ENCODE measurements around the gene MAGEF1.

Gene MAGEF1

GRCh38 chr3:184663756-184664155 is 48.1 kb downstream of the MAGEF1 start:
- DNase-seq: no peak

- no peak for DNase-seq
These were observed 48.5 kb downstream of the MAGEF1 start for GRCh38 chr3:184663356-184663755.

DNA sequence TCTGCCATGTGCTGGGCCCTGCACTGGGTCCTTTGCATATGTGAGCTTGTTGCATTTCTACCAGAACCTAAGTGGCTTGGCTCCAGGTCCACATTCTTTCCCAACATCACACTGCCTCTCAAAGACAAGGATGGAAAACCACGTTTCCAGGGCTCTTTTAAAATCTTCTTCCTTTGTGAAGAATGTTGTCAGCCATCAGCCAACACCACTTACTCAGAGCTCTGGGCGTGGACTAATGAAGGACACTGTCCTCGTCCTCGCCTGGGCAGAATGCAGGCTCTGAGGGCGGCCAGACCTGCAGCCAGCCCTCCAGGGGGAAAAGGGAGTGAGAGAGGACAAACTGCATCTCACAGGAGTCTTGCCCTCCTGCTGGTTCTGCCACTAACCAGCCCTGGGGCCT is 49.7 kb downstream of the MAGEF1 start:
- no peak for DNase-seq

DNA sequence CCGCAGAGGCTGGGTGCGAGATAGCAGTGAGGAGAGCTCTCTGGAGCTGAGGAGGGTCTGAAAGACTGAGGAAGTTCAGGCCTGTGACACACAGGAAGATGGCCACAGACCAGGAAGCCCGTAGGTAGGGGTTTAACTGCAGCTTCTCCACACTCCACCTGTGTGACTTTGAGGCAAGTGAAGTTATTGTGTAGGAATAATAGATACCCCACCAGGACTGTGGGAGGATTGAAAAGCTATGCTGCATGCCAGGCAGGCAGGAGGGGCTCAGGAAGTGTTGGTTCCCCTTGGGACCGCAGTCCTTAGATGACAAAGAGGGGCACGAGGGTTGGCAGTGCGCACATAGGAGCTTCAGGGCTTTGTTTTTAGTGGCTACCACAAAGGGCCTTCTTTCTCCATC is 50.9 kb downstream of the MAGEF1 start:
- no peak for DNase-seq

Data from MV-4-11 (cell line).